Measurements from ENCODE around the gene SAMD11.
"Not testable (repeated sequence)": the region's sequence is repeated elsewhere in the genome, so short reads cannot be mapped to it uniquely, and the experiment has no call there.

DNA sequence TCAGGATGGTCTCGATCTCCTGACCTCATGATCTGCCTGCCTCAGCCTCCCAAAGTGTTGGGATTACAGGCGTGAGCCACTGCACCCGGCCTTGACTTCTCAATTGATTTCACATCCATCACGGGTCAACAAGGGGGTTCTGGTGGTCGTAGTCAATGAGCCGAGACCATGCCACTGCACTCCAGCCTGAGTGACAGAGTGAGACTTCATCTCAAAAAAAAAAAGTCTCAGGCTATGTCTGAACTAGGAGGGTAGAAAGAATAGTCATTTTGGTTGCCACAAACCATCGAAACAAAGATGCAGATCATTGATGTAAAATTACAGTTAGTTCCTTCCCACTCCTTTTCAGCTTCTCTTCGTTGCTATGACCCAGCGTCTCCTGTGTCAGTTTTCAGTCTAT is 33.5 kb upstream of the SAMD11 start:
- not testable (repeated sequence) for TF ChIP-seq POLR2A, EP300, POLR2AphosphoS5 (IDR thresholded peaks at IDR 0.05)
- TF ChIP-seq, protein P1, sequence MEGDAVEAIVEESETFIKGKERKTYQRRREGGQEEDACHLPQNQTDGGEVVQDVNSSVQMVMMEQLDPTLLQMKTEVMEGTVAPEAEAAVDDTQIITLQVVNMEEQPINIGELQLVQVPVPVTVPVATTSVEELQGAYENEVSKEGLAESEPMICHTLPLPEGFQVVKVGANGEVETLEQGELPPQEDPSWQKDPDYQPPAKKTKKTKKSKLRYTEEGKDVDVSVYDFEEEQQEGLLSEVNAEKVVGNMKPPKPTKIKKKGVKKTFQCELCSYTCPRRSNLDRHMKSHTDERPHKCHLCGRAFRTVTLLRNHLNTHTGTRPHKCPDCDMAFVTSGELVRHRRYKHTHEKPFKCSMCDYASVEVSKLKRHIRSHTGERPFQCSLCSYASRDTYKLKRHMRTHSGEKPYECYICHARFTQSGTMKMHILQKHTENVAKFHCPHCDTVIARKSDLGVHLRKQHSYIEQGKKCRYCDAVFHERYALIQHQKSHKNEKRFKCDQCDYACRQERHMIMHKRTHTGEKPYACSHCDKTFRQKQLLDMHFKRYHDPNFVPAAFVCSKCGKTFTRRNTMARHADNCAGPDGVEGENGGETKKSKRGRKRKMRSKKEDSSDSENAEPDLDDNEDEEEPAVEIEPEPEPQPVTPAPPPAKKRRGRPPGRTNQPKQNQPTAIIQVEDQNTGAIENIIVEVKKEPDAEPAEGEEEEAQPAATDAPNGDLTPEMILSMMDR (IDR thresholded peaks at IDR 0.05), result not testable (repeated sequence)
